Keratinocyte (primary cell): ENCODE data around the gene BCL2. TPM values are rescaled to one million over a fixed set of nuclear protein-coding genes. Genes with fewer than 3 reads are reported as not detected.

Experiments used
- DNase-seq: peaks from one replicate; pipeline ENCODE4 v3.0.0-alpha.2; 2011; ENCODE audit warnings: low read depth, missing footprints, low spot score
- FAIRE-seq: peaks from 2 replicates; lab custom pipeline; 2011; peaks lifted over from hg19 to GRCh38; lab: Jason Lieb, UNC
- H2AFZ ChIP-seq: 2 replicates; pipeline ENCODE4 v1.6.0; 2012; ENCODE audit warnings: low read length, control low read depth, inconsistent platforms; ENCODE audit not compliant: control insufficient read depth
- H3K27ac ChIP-seq: 2 replicates; pipeline ENCODE4 v1.5.1; 2011; ENCODE audit warnings: low read length; ENCODE audit not compliant: control insufficient read depth, insufficient read depth
- H3K27me3 ChIP-seq: 3 replicates; pipeline ENCODE4 v1.6.0; 2011; ENCODE audit warnings: low read length; ENCODE audit not compliant: control insufficient read depth, insufficient read depth; ENCODE audit errors: extremely low read depth
- H3K36me3 ChIP-seq, 2 experiments: 2 replicates in 1 of 2; 3 replicates in 1 of 2; pipeline ENCODE4 v1.5.1; 2011; ENCODE audit warnings: low read length in 2 of 2, mild to moderate bottlenecking in 1 of 2; ENCODE audit not compliant: control insufficient read depth in 2 of 2, insufficient read depth in 2 of 2; ENCODE audit errors: extremely low read depth in 1 of 2
- H3K4me1 ChIP-seq: 3 replicates; pipeline ENCODE4 v1.5.1; 2011; ENCODE audit warnings: low read length; ENCODE audit not compliant: control insufficient read depth, insufficient read depth; ENCODE audit errors: extremely low read depth
- H3K4me2 ChIP-seq: 3 replicates; pipeline ENCODE4 v1.6.0; 2011; ENCODE audit warnings: low read depth, low read length; ENCODE audit not compliant: control insufficient read depth, insufficient read depth; ENCODE audit errors: extremely low read depth
- H3K4me3 ChIP-seq, 3 experiments: fragments of 200-600 bp in 1 of 3; sonication (generic) in 1 of 3; 2 replicates in 2 of 3; 3 replicates in 1 of 3; pipeline ENCODE4 v1.5.1; 2011 to 2016; ENCODE audit warnings: low read length in 3 of 3, mild to moderate bottlenecking in 3 of 3, control low read depth in 2 of 3, inconsistent platforms in 1 of 3, low read depth in 1 of 3, mixed read lengths in 1 of 3, mixed run types in 1 of 3, moderate library complexity in 1 of 3; ENCODE audit not compliant: control insufficient read depth in 2 of 3, insufficient read depth in 2 of 3; ENCODE audit errors: extremely low read depth in 1 of 3
- H3K79me2 ChIP-seq: 2 replicates; pipeline ENCODE4 v1.6.0; 2012; ENCODE audit warnings: low read length; ENCODE audit not compliant: control insufficient read depth, insufficient read depth
- H3K9ac ChIP-seq: 3 replicates; pipeline ENCODE4 v1.6.0; 2011; ENCODE audit warnings: low read length; ENCODE audit not compliant: control insufficient read depth, insufficient read depth; ENCODE audit errors: extremely low read depth
- H3K9me1 ChIP-seq: 3 replicates; pipeline ENCODE4 v1.6.0; 2011; ENCODE audit warnings: low read length; ENCODE audit not compliant: control insufficient read depth, insufficient read depth; ENCODE audit errors: extremely low read depth
- H3K9me3 ChIP-seq: 2 replicates; pipeline ENCODE4 v1.5.1; 2012; ENCODE audit warnings: low read depth, low read length; ENCODE audit not compliant: control insufficient read depth
- H4K20me1 ChIP-seq: 3 replicates; pipeline ENCODE4 v1.6.0; 2011; ENCODE audit warnings: low read length; ENCODE audit not compliant: control insufficient read depth, insufficient read depth; ENCODE audit errors: extremely low read depth
- EZH2 ChIP-seq: IDR thresholded peaks from one replicate; pipeline ENCODE4 v1.6.1; 2012; ENCODE audit warnings: inconsistent platforms, mild to moderate bottlenecking, low read length, moderate library complexity
- dilution Hi-C: fragments of 300-500 bp; cut with MboI; formaldehyde crosslinking; loops from one replicate; pipeline ENCODE4 v1.7.0; 2020; ENCODE audit warnings: low sequenced_read_pairs; ENCODE audit not compliant: extremely low pct_ligation_motif_present
- polyA plus RNA-seq, 5 experiments: library from polyadenylated mRNA; depleted of rRNA in 3 of 5; stranded (reverse) in 3 of 5; stranded (forward) in 1 of 5; unstranded in 1 of 5; fragments of >200 nt; gene quantifications; 1 replicate in 1 of 5; 2 replicates in 3 of 5; 3 replicates in 1 of 5; pipeline versions ENCODE4 v1.2.1 to v1.2.3, GENCODE V29; 2011 to 2012; ENCODE audit warnings: missing spikeins in 2 of 5, low read depth in 1 of 5, low replicate concordance in 1 of 5
- TF ChIP-seq, protein P1 (sequence below), 3 experiments: IDR thresholded peaks in 1 of 3; conservative IDR thresholded peaks in 1 of 3; optimal IDR thresholded peaks in 1 of 3; 2 replicates in 2 of 3; 3 replicates in 1 of 3; pipeline versions ENCODE3 to v1.5.1; 2011; ENCODE audit warnings: low read length in 3 of 3, mild to moderate bottlenecking in 3 of 3, moderate library complexity in 2 of 3, control low read depth in 1 of 3, inconsistent platforms in 1 of 3; ENCODE audit not compliant: insufficient read depth in 2 of 3; ENCODE audit errors: extremely low read depth in 1 of 3

Gene BCL2
- polyA plus RNA-seq, 1 donor (not counting 4 experiments of a cell fraction or from before 2014, with no cell fraction given) = 0.30 TPM

DNA sequence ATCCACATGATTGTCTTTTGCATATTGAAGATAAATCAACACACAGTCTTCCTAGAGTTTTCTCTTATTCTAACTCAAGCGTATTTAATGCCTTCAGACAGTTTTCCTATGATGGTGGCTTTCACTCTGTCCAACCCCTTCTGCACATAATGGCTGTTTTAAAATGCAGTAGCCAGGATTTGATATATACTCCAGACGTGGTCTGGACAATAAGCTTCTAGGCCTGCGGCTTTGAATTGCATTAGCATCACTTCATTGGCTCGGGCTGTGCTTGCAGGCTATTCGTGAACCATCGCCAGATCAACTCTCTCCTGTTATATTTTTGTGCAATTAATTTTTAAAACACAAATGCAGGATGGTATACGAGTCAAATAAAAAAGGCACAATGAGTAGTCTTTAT lies 235.3 kb downstream of the BCL2 start:
- no peaks in the 10 kb centered on the region for H3K36me3 ChIP-seq
- H3K4me2 ChIP-seq = no peak overlapping the region
- no peak overlapping the region for H3K27ac ChIP-seq
- H3K4me1 ChIP-seq = no peaks in the 10 kb centered on the region
- no peak overlapping the region for H2AFZ ChIP-seq
- H3K9ac ChIP-seq = no peak overlapping the region
- DNase-seq (no peak), FAIRE-seq (no peak)
- dilution Hi-C loops = no loop called here
- H4K20me1 ChIP-seq = no peaks in the 10 kb centered on the region
- H3K79me2 ChIP-seq = no peaks in the 10 kb centered on the region
- TF ChIP-seq, protein P1, sequence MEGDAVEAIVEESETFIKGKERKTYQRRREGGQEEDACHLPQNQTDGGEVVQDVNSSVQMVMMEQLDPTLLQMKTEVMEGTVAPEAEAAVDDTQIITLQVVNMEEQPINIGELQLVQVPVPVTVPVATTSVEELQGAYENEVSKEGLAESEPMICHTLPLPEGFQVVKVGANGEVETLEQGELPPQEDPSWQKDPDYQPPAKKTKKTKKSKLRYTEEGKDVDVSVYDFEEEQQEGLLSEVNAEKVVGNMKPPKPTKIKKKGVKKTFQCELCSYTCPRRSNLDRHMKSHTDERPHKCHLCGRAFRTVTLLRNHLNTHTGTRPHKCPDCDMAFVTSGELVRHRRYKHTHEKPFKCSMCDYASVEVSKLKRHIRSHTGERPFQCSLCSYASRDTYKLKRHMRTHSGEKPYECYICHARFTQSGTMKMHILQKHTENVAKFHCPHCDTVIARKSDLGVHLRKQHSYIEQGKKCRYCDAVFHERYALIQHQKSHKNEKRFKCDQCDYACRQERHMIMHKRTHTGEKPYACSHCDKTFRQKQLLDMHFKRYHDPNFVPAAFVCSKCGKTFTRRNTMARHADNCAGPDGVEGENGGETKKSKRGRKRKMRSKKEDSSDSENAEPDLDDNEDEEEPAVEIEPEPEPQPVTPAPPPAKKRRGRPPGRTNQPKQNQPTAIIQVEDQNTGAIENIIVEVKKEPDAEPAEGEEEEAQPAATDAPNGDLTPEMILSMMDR (optimal IDR thresholded peaks at IDR 0.05 in 1 of 3, IDR thresholded peaks at IDR 0.05 in 1 of 3, conservative IDR thresholded peaks at IDR 0.05 in 1 of 3; ENCODE audit: extremely low read depth in 1 of 3, insufficient read depth in 2 of 3, low read length in 3 of 3) = no peak
- no peak for TF ChIP-seq EZH2
- H3K9me3 ChIP-seq = peaks cover 3% of the 10 kb centered on the region
- H3K27me3 ChIP-seq = no peaks in the 10 kb centered on the region
- H3K4me3 ChIP-seq = no peak overlapping the region
- no peaks in the 10 kb centered on the region for H3K9me1 ChIP-seq

DNA sequence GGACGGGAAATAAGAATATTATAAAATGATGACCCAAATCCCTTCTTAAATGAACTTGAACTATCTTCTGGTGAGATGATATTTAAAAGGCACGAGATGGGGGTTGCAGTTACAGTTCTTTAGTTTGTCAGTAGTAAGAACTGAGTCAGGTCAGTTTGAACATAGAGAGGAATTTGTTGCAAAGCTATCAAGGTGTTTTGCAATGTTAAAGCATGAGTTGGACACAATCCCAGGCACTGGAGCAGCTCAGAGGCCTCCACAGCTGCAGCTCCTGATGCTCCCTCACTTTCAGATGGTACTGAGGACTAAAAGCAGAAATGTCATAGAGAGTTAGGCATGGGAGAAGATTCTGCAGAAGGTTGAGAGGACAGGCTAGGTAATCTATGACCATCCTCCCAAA lies 236.0 kb downstream of the BCL2 start:
- H3K4me3 ChIP-seq = no peak overlapping the region
- no peaks in the 10 kb centered on the region for H3K36me3 ChIP-seq
- no peaks in the 10 kb centered on the region for H3K4me1 ChIP-seq
- DNase-seq = no peak
- no peaks in the 10 kb centered on the region for H3K9me1 ChIP-seq
- H2AFZ ChIP-seq = no peak overlapping the region
- no peak overlapping the region for H3K27ac ChIP-seq
- no peak overlapping the region for H3K9ac ChIP-seq
- no peak overlapping the region for H3K4me2 ChIP-seq
- FAIRE-seq = no peak
- no peak for TF ChIP-seq EZH2
- TF ChIP-seq, protein P1 (optimal IDR thresholded peaks at IDR 0.05 in 1 of 3, IDR thresholded peaks at IDR 0.05 in 1 of 3, conservative IDR thresholded peaks at IDR 0.05 in 1 of 3; ENCODE audit: extremely low read depth in 1 of 3, insufficient read depth in 2 of 3, low read length in 3 of 3) = no peak
- no peaks in the 10 kb centered on the region for H4K20me1 ChIP-seq
- no peaks in the 10 kb centered on the region for H3K27me3 ChIP-seq
- H3K9me3 ChIP-seq = peaks cover 3% of the 10 kb centered on the region
- dilution Hi-C loops = no loop called here
- H3K79me2 ChIP-seq = no peaks in the 10 kb centered on the region
